Measurements from ENCODE around the gene CRABP1. TPM values are rescaled to one million over a fixed set of nuclear protein-coding genes. Genes with fewer than 3 reads are reported as not detected.
"Not testable (repeated sequence)": the region's sequence is repeated elsewhere in the genome, so short reads cannot be mapped to it uniquely, and the experiment has no call there.

The CRABP1 gene
- total RNA-seq, 4 donors from 2014 or later, result not detected

GRCh38 chr15:78368651-78369050 lies 28.5 kb downstream of the CRABP1 start:
- Histone ChIP-seq H3K4me1 (peaks cover 0 to 3% (median 0%) of the 10 kb centered on the region in 3 donors), H3K27ac (no peak overlapping the region), H3K36me3 (no peaks in the 10 kb centered on the region), H3K4me3 (no peak overlapping the region), H3K9me3 (no peaks in the 10 kb centered on the region), H3K27me3 (peaks cover 0 to 17% (median 0%) of the 10 kb centered on the region in 4 donors)
- WGBS, 2 donors, result 17% methylated on average over 5 of the region's 5 CpGs; no CpG with 5 or more reads in 1 of the 2 donors
- TF ChIP-seq POLR2A (IDR thresholded peaks at IDR 0.05), result no peak
- intact Hi-C loops (cut with DNase I), result no loop called here
- no peak for DNase-seq

- peaks cover 0 to 3% (median 0%) of the 10 kb centered on the region in 3 donors for H3K4me1 ChIP-seq
- H3K4me3 ChIP-seq, result no peak overlapping the region
- peaks cover 0 to 17% (median 0%) of the 10 kb centered on the region in 4 donors for H3K27me3 ChIP-seq
- no peaks in the 10 kb centered on the region for H3K9me3 ChIP-seq
- no peak for TF ChIP-seq CTCF (IDR thresholded peaks at IDR 0.05)
- no peak for TF ChIP-seq POLR2A (IDR thresholded peaks at IDR 0.05)
- intact Hi-C loops (cut with DNase I), result no loop called here
- DNase-seq, result no peak
- H3K27ac ChIP-seq, result no peak overlapping the region
- H3K36me3 ChIP-seq, result no peaks in the 10 kb centered on the region
- WGBS, 2 donors, result 58 to 67% methylated on average over 3 of the region's 3 CpGs
Observed at GRCh38 chr15:78369161-78369560, 29.0 kb downstream of the CRABP1 start.

GRCh38 chr15:78370013-78370412 lies 29.9 kb downstream of the CRABP1 start:
- WGBS, 2 donors, result 85 to 89% methylated on average over 6 of the region's 6 CpGs
- TF ChIP-seq POLR2A (IDR thresholded peaks at IDR 0.05) (no peak), CTCF (IDR thresholded peaks at IDR 0.05) (no peak)
- intact Hi-C loops (cut with DNase I), result no loop called here
- DNase-seq, result no peak
- Histone ChIP-seq H3K9me3 (no peaks in the 10 kb centered on the region), H3K27ac (no peak overlapping the region), H3K27me3 (peaks cover 0 to 17% (median 0%) of the 10 kb centered on the region in 4 donors), H3K4me1 (peaks cover 0 to 3% (median 0%) of the 10 kb centered on the region in 3 donors), H3K36me3 (no peaks in the 10 kb centered on the region), H3K4me3 (no peak overlapping the region)

- H3K36me3 ChIP-seq, result no peaks in the 10 kb centered on the region
- DNase-seq, result no peak
- H3K4me1 ChIP-seq, result no peaks in the 10 kb centered on the region
- WGBS, 2 donors, result 51 to 68% methylated on average over 5 of the region's 5 CpGs
- H3K9me3 ChIP-seq, result no peaks in the 10 kb centered on the region
- intact Hi-C loops (cut with DNase I), result no loop called here
- H3K27ac ChIP-seq, result no peak overlapping the region
- peaks cover 0 to 10% (median 0%) of the 10 kb centered on the region in 4 donors for H3K27me3 ChIP-seq
- H3K4me3 ChIP-seq, result no peak overlapping the region
- no peak for TF ChIP-seq CTCF (IDR thresholded peaks at IDR 0.05)
- no peak for TF ChIP-seq POLR2A (IDR thresholded peaks at IDR 0.05)
Observed at GRCh38 chr15:78372880-78373279, 32.7 kb downstream of the CRABP1 start.

- Histone ChIP-seq H3K9me3 (no peaks in the 10 kb centered on the region), H3K27ac (no peak overlapping the region), H3K27me3 (no peaks in the 10 kb centered on the region), H3K4me1 (no peaks in the 10 kb centered on the region), H3K4me3 (no peak overlapping the region), H3K36me3 (no peaks in the 10 kb centered on the region)
- DNase-seq, result no peak
- WGBS, 2 donors, result 42 to 52% methylated on average over 9 to 11 of the region's 14 CpGs
- TF ChIP-seq POLR2A (IDR thresholded peaks at IDR 0.05) (no peak), CTCF (IDR thresholded peaks at IDR 0.05) (no peak)
- intact Hi-C loops (cut with DNase I), result no loop called here
Observed at GRCh38 chr15:78374436-78375393, 34.6 kb downstream of the CRABP1 start.

GRCh38 chr15:78380143-78380542 lies 40.0 kb downstream of the CRABP1 start:
- 46 to 81% methylated on average over 1 of the region's 1 CpG for WGBS, 2 donors
- H3K4me3 ChIP-seq; H3K4me1 ChIP-seq; intact Hi-C loops (cut with DNase I); H3K9me3 ChIP-seq; DNase-seq; H3K36me3 ChIP-seq; H3K27ac ChIP-seq: not testable (repeated sequence)
- peaks cover 0 to 38% (median 0%) of the 10 kb centered on the region in 4 donors for H3K27me3 ChIP-seq
